GM10266 (cell line): ENCODE measurements around the gene THY1.
A peak's percentile ranks its signal among the peaks of the same experiment; 100 is the strongest.

Experiments
- DNase-seq: peaks from one replicate; pipeline ENCODE4 v3.0.0; 2012; ENCODE audit errors: extremely low spot score
- TF ChIP-seq, protein P1 (sequence below): IDR thresholded peaks from 2 replicates; pipeline ENCODE4 v1.5.1; 2012; ENCODE audit warnings: mild to moderate bottlenecking, low read depth; ENCODE audit not compliant: control insufficient read depth, insufficient read depth; ENCODE audit errors: missing control alignments

THY1 gene

DNA sequence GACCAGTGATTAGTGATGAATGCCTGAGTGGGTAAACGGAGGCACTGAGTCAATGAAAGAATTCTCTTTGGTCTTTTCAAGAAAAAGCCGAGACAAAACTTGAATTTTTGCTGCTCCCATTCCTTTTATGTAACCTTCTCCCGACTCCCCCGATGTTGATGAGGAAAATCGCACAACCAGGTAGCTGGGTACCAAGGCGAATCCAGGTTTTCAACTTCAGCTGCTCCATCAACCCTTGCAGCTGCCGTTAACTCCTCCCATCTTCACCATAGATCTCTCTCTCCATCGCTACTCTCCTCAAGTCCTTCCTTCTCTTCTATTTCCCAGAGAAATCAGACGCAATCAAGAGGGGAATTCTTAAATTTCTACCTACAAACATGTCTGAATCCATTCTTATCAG lies 40.9 kb downstream of the THY1 start:
- TF ChIP-seq, protein P1, sequence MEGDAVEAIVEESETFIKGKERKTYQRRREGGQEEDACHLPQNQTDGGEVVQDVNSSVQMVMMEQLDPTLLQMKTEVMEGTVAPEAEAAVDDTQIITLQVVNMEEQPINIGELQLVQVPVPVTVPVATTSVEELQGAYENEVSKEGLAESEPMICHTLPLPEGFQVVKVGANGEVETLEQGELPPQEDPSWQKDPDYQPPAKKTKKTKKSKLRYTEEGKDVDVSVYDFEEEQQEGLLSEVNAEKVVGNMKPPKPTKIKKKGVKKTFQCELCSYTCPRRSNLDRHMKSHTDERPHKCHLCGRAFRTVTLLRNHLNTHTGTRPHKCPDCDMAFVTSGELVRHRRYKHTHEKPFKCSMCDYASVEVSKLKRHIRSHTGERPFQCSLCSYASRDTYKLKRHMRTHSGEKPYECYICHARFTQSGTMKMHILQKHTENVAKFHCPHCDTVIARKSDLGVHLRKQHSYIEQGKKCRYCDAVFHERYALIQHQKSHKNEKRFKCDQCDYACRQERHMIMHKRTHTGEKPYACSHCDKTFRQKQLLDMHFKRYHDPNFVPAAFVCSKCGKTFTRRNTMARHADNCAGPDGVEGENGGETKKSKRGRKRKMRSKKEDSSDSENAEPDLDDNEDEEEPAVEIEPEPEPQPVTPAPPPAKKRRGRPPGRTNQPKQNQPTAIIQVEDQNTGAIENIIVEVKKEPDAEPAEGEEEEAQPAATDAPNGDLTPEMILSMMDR = no peak
- DNase-seq = peak; percentile 2

DNA sequence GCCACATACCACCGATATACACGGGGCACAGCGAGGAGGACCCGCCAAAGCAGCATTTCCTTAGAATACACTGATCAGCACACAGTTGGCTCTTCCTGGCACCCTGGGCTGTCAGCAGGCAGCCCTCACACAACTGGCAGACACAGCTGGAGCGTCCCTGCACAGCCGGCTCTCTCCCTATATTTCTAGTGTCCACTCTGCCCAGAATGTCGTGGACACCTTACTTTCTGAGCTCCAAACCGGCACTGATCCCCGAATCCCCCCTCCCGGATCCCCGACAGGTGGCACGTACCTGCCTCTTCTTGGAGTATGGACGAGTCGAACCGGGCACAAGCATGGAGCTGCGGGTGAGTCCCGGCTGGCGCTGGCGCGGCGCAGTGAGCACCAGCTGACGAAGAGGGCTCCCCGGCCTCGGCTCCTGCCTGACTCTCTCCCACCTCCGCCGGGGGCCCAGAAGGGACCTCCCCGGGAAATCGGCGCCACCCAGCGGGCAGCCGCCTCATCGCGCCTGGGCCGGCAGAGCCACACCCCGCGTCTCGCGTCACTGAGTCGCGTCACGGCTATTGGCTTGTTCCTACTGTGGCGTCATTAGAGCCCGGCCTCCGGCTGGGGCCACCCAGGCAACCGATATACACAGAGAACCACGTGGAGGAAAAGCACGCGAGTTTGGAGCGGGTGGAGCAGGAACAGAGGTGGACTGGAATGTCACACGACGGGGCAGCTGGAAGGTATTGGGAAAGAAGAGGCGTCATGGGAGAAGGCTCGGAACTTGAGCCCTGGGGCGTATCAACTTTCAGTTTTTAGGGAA lies 41.6 kb downstream of the THY1 start, which contains the start of gene USP2:
TSS of gene USP2 (minus strand) at position 510 of the 808 bp plus-strand sequence. CDS start 8,210 bp downstream, outside the sequence.
- DNase-seq = peak; percentile 92
- TF ChIP-seq, protein P1 = peak; percentile 91

DNA sequence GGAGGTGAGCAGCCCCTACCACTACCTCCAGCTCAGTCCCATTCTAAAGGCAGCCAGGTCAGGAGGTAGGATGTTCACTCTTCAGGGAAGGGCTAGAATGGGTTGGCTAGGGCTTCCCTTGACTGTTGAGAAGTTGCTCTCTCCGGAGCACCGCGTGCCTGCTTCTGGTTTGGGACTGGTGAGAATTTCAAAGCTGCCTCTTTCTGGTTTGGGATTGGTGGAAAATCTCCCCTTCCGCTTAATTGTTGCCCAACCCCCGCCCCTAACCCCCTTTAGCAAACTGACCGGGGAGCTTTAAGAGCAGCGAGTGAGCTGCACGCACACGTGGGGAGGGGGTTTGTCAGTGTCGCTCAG lies 42.2 kb downstream of the THY1 start:
- TF ChIP-seq, protein P1 = no peak
- peak; percentile 5 for DNase-seq

DNA sequence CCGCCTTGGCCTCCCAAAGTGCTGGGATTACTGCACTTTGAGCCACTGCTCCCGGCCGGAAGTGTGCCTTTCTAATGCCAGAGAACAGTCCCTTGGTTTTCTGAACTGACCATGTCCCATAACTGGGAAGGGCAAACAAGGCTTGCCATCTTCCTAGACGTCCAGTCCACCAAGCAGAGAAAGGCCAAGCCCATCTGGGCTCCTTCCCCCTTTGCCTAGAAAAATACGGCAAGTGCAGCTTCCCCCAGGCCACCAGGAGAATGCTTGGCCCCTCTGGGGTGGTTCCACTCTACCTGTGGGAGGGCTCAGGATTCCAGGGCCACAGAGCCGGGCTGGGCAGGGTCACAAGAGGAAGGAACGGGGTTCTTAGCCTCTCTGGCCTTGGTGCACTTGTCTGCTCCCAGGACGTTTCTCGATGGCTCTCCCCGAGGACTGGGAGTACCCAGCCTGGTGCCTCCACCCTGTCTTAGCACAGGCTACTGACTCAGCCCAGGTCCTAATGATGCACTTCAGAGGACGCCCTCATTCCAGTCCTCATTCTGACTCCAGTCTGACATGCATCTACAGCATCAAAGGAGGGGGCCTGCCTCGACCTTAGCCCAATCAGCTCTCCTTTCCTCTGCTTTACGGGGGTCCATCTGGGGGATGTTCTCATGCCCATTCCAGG lies 42.7 kb downstream of the THY1 start:
- TF ChIP-seq, protein P1 = no peak
- DNase-seq = peak; percentile 7

DNA sequence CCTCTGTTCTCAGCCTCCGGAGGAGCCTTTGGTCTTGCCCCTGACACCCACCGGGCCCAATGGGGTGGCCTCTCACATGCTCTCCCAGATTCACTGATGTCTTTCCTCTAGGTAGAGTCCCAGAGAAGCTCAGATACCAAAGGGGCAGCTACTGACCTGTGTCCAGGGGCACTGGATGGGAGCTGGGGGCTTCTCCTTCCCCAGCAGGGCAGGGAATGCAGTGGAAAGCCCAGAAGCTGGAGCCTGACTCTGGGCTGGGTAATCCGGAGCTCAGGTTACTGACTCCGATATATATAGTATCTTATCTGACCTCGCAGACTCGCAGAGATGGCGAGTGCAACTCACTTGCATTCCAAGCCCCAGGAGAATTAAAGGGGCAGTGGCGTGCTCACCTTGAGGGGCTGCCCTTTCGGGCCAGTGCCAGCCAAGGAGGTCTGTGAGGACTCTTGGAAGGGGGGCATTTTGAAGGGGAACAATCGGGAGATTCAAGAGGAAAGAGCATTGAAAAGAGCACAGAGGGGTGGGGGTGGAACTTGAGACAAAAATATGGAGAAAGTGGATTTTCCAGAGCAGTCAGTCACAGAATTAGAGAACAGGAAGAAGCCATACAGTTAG lies 44.0 kb downstream of the THY1 start:
- TF ChIP-seq, protein P1 = no peak
- no peak for DNase-seq

DNA sequence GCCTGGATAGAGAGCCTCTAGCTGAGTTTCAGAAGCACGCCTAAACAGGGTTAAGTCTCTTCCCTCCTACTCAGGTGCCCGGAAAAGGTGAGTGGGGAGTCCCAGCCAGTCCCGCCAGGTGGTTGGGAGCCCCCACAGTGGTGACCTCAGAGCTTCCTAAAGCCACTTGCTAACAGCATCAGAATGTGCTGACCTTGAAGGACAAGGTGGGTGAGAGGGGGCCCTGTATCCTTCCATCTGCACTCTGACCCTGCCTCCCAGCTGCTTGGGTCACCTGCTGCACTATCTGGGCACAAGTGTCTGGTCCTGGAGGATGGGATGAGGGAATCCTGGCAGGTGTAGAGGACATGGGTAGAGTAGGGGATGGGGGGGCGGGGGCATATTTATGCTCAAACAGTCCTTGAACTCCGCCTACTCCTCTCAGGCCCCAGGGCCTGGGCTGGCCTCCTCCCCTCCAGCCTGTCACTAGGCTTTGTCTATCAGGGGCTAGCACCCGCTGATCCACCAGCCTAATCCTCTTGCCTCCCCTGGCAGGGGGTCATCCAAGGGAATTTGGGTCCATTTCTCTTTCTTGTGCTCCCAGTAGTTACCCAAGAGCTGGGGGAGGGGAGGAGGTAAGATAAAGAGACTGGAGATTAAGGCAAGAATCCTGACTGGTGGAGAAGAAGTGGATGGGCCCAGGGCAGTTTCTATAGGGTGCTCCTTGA lies 44.9 kb downstream of the THY1 start:
- TF ChIP-seq, protein P1 = no peak
- DNase-seq = no peak
